GM20000 (cell line): ENCODE results near the gene TNXB.
"Not testable (repeated sequence)": the region's sequence is repeated elsewhere in the genome, so short reads cannot be mapped to it uniquely, and the experiment has no call there.

Experiments used
- DNase-seq: peaks from one replicate; pipeline ENCODE4 v3.0.0; 2012; ENCODE audit warnings: low spot score
- TF ChIP-seq, protein P1 (sequence below): IDR thresholded peaks from 2 replicates; pipeline ENCODE4 v1.5.1; 2012; ENCODE audit warnings: mild to moderate bottlenecking, control low read depth; ENCODE audit errors: extremely low read depth, missing control alignments

TNXB gene

DNA sequence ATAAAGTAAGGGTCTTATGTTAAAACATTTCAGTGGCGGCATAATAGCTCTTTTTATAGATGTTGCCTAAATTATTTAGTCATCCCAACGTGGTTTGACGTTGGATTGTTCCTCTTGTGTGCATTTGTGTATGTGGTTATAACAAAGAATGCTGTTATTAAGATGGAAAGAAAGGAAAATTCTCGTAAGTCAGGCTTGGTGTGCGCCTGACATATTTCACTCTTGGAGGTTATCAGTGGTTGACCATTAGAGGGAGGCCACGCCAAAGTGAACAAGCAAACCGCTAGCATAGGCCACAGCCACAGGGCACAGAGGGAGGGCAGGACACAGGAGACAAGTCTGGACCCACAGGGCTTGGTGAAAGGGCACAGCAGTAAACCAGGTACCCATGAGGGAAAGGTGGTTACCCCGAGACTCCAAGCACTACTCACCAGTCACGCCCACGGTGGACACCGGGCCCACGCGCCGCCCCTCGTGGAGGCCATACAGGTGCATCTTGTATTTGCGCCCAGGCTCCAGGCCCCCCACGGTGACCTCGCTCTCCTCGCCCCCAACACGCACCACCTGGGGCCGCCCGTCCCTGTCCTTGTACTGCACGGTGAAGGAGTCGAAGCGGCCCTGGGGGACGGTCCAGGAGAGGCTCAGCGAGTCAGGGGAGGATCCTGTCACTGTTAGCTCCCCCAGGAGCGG lies 48.0 kb downstream of the TNXB start:
- TF ChIP-seq, protein P1, sequence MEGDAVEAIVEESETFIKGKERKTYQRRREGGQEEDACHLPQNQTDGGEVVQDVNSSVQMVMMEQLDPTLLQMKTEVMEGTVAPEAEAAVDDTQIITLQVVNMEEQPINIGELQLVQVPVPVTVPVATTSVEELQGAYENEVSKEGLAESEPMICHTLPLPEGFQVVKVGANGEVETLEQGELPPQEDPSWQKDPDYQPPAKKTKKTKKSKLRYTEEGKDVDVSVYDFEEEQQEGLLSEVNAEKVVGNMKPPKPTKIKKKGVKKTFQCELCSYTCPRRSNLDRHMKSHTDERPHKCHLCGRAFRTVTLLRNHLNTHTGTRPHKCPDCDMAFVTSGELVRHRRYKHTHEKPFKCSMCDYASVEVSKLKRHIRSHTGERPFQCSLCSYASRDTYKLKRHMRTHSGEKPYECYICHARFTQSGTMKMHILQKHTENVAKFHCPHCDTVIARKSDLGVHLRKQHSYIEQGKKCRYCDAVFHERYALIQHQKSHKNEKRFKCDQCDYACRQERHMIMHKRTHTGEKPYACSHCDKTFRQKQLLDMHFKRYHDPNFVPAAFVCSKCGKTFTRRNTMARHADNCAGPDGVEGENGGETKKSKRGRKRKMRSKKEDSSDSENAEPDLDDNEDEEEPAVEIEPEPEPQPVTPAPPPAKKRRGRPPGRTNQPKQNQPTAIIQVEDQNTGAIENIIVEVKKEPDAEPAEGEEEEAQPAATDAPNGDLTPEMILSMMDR = no peak

DNA sequence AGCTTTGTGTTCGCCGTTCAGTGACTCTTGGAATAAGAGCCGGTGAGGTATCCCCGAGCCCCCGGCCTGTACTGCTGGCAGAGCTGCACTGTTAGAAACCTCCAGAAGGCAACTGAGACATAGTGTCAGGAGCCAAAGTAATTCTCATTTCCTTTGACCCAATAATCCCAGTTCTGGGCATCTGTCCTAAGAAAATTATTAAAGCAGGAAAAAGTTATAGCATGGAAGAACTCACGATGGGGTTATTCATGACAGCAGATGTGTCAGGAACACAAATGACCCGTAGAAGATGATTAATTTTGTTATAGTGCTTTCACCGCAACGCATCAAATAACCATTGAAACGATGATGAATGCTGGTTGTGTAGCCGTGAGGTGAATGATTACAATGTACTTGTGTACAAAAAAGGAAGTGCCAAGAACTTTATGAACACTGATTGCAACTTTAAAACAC lies 50.6 kb downstream of the TNXB start:
- TF ChIP-seq, protein P1 = no peak
- no peak for DNase-seq

More for the DNA sequence above, 48.0 kb downstream of the TNXB start:
- no peak for DNase-seq

DNA sequence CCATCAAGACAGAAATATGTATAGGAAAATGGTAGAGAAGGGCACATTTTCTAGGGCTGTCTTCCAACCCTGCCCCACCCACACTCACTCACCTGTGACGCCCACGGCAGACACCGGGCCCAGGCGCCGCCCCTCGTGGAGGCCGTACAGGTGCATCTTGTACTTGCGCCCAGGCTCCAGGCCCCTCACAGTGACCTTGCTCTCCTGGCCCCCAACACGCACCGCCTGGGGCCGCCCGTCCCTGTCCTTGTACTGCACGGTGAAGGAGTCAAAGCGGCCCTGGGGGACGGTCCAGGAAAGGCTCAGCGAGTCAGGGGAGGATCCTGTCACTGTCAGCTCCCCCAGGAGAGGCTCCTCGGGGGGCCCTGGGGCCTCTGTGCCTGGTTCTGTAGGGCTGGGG lies 51.2 kb downstream of the TNXB start:
- TF ChIP-seq, protein P1 = no peak
- DNase-seq = no peak

DNA sequence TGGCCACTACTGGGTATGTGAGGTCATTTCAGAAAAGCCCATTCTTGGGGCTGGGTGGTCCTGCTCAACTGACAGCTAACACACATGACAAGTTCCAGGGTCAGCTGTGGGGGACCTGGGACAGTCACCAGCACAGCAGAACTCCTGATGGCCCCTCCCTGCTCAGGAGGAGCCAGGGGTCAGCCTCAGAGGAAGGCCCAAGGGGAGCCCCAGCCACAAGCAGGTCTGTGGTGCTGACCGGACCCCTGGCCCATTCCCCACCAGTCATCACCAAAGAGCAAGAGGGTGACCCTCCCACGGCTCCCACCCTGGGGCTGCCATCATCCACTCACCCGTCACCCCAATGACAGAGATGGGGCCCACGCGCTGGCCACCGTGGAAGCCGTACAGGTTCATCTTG lies 52.9 kb downstream of the TNXB start:
- DNase-seq = no peak
- TF ChIP-seq, protein P1 = no peak

DNA sequence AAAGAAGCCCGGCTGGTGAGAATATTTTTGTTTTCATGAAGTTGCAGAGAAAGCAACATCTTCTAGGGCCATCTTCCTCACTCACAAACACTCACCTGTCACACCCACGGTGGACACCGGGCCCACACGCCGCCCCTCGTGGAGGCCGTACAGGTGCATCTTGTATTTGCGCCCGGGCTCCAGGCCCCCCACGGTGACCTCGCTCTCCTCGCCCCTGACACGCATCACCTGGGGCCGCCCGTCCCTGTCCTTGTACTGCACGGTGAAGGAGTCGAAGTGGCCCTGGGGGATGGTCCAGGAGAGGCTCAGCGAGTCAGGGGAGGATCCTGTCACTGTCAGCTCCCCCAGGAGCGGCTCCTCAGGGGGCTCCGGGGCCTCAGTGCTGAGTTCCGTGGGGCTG lies 53.4 kb downstream of the TNXB start:
- DNase-seq = not testable (repeated sequence)

DNA sequence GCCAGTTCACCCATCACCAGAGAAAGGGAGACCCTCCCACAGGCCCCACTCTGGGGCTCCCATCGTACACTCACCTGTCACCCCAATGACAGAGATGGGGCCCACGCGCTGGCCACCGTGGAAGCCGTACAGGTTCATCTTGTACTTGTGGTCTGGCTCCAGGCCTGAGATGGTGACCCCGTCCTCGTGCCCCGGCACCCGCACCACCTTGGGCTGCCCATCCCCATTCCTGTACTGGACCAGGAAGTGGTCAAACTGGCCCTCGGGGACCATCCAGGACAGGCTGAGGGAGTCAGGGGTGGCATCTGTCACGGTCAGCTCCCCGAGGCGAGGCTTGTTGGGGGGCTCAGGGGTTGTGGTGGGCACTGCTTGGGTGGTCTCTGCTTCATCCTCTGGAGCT lies 55.8 kb downstream of the TNXB start:
- DNase-seq = not testable (repeated sequence)

DNA sequence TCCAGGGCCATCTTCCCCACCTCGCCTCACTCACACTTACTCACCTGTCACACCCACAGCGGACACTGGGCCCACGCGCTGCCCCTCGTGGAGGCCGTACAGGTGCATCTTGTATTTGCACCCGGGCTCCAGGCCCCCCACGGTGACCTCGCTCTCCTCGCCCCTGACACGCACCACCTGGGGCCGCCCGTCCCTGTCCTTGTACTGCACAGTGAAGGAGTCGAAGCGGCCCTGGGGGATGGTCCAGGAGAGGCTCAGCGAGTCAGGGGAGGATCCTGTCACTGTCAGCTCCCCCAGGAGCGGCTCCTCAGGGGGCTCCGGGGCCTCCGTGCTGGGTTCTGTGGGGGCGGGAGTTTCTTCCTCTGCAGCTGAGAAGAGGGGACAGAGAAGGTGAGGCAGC lies 56.5 kb downstream of the TNXB start:
- not testable (repeated sequence) for DNase-seq

DNA sequence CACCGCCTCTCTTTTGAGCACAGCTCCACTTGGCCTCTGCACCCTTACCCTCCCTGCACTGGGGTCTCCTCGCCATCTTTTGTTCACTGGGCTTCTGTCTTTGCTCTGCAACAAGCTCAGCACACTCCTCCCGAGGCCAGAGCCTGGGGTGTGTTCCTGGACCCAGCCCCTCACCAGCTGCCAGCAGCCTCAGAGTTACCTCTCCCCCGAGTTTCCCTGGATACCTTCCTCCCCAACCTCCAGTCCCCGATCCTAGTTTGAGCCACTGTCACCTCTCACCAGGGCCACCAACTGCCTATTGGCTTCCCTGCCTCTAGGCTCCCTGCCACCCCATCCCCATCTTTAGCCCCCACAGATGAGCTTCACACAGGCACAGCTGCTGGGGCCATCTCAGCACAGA lies 58.6 kb downstream of the TNXB start:
- TF ChIP-seq, protein P1 = no peak
- DNase-seq = no peak

DNA sequence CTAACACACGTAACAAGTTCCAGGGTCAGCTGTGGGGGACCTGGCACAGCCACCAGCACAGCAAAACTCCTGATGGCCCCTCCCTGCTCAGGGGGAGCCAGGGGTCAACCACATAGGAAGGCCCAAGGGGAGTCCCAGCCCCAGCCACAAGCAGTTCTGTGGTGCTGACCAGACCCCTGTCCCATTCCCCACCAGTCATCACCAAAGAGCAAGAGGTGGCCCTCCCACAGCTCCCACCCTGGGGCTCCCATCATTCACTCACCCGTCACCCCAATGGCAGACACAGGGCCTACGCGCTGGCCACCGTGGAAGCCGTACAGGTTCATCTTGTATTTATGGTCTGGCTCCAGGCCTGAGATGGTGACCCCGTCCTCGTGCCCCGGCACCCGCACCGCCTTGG lies 59.4 kb downstream of the TNXB start:
- not testable (repeated sequence) for DNase-seq

DNA sequence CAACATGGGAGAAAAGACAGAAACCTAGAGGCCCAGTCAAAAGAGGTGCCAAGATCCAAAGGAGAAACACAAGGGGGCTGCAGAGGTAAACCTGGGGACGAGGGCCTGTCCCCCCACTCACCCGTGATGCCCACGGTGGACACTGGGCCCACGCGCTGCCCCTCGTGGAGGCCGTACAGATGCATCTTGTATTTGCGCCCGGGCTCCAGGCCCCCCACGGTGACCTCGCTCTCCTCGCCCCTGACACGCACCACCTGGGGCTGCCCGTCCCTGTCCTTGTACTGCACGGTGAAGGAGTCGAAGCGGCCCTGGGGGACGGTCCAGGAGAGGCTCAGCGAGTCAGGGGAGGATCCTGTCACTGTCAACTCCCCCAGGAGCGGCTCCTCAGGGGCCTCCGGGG lies 60.0 kb downstream of the TNXB start:
- not testable (repeated sequence) for DNase-seq
